Peyer's patch (tissue), 4 donors: ENCODE results near the gene CCDC63. TPM values are rescaled to one million over a fixed set of nuclear protein-coding genes. Genes with fewer than 3 reads are reported as not detected.

Experiments
- DNase-seq, 3 donors: peaks; one replicate each; pipeline ENCODE4 v3.0.0-alpha.2; 2017 to 2019
- H3K27ac ChIP-seq, 4 donors: fragments of 200-600 bp; sonication (generic); one replicate each; pipeline ENCODE4 v1.5.1; 2016 to 2019
- H3K27me3 ChIP-seq, 2 donors: fragments of 200-600 bp; sonication (generic); one replicate each; pipeline ENCODE4 v1.5.1; 2019
- H3K36me3 ChIP-seq, 3 donors: fragments of 200-600 bp; sonication (generic); one replicate each; pipeline ENCODE4 v1.5.1; 2016 to 2019
- H3K4me1 ChIP-seq, 4 donors: fragments of 200-600 bp; sonication (generic); one replicate each; pipeline ENCODE4 v1.5.1; 2016 to 2019
- H3K4me3 ChIP-seq, 4 donors: fragments of 200-600 bp; sonication (generic); 1 replicate in 3 of 4; 2 replicates in 1 of 4; pipeline ENCODE4 v1.5.1; 2016 to 2019; ENCODE audit warnings: mild to moderate bottlenecking in 1 of 4
- H3K9me3 ChIP-seq, 4 donors: fragments of 200-600 bp; sonication (generic); one replicate each; pipeline ENCODE4 v1.5.1; 2016 to 2019; ENCODE audit warnings: mild to moderate bottlenecking in 1 of 4
- CTCF ChIP-seq, 6 experiments: fragments of 450-650 bp in 4 of 6; fragments of 200-600 bp in 2 of 6; sonication (generic) in 1 of 6; IDR thresholded peaks; one replicate each; pipeline ENCODE4 v1.5.1; 2017 to 2019; ENCODE audit warnings: antibody characterized with exemption in 6 of 6, mild to moderate bottlenecking in 3 of 6, moderate library complexity in 1 of 6
- POLR2A ChIP-seq, 2 donors: fragments of 450-650 bp; IDR thresholded peaks; one replicate each; pipeline ENCODE4 v1.5.1; 2017; ENCODE audit warnings: antibody characterized with exemption in 2 of 2, mild to moderate bottlenecking in 2 of 2, moderate library complexity in 2 of 2
- total RNA-seq, 4 donors: library from RNA; depleted of rRNA; stranded (reverse); fragments of >200 nt; gene quantifications; one replicate each; pipeline ENCODE4 v1.1.0, GENCODE V29; 2016

The CCDC63 gene
- total RNA-seq, 4 donors from 2014 or later, result not detected

- Histone ChIP-seq H3K27ac (no peak overlapping the region), H3K27me3 (no peaks in the 10 kb centered on the region), H3K9me3 (no peaks in the 10 kb centered on the region), H3K36me3 (no peaks in the 10 kb centered on the region), H3K4me1 (peaks cover 0 to 2% (median 0%) of the 10 kb centered on the region in 4 donors), H3K4me3 (no peak overlapping the region)
- no peak for TF ChIP-seq CTCF (IDR thresholded peaks at IDR 0.05)
- no peak for TF ChIP-seq POLR2A (IDR thresholded peaks at IDR 0.05)
- no peak for DNase-seq
Observed at GRCh38 chr12:110883251-110883650, 36.5 kb downstream of the CCDC63 start.

- Histone ChIP-seq H3K4me1 (peaks cover 0 to 3% (median 0%) of the 10 kb centered on the region in 4 donors), H3K9me3 (no peaks in the 10 kb centered on the region), H3K27ac (no peak overlapping the region), H3K4me3 (no peak overlapping the region), H3K36me3 (no peaks in the 10 kb centered on the region), H3K27me3 (no peaks in the 10 kb centered on the region)
- TF ChIP-seq CTCF (IDR thresholded peaks at IDR 0.05) (no peak), POLR2A (IDR thresholded peaks at IDR 0.05) (no peak)
- DNase-seq, result no peak
Observed at GRCh38 chr12:110885152-110885840, 38.5 kb downstream of the CCDC63 start.

- no peaks in the 10 kb centered on the region for H3K36me3 ChIP-seq
- no peaks in the 10 kb centered on the region for H3K27me3 ChIP-seq
- no peak for DNase-seq
- peaks cover 0 to 3% (median 0%) of the 10 kb centered on the region in 4 donors for H3K4me1 ChIP-seq
- H3K9me3 ChIP-seq, result no peaks in the 10 kb centered on the region
- TF ChIP-seq CTCF (IDR thresholded peaks at IDR 0.05), result no peak
- no peak for TF ChIP-seq POLR2A (IDR thresholded peaks at IDR 0.05)
- H3K4me3 ChIP-seq, result peak overlapping the region in 2 of 4 donors; percentile 34 to 53
- no peak overlapping the region for H3K27ac ChIP-seq
Observed at GRCh38 chr12:110888256-110888991, 41.6 kb downstream of the CCDC63 start.

GRCh38 chr12:110889361-110889760 is 42.6 kb downstream of the CCDC63 start:
- peaks cover 0 to 3% (median 0%) of the 10 kb centered on the region in 4 donors for H3K4me1 ChIP-seq
- no peak overlapping the region for H3K27ac ChIP-seq
- TF ChIP-seq CTCF (IDR thresholded peaks at IDR 0.05), result no peak
- H3K36me3 ChIP-seq, result no peaks in the 10 kb centered on the region
- no peaks in the 10 kb centered on the region for H3K9me3 ChIP-seq
- H3K27me3 ChIP-seq, result no peaks in the 10 kb centered on the region
- DNase-seq, result no peak
- no peak overlapping the region for H3K4me3 ChIP-seq

GRCh38 chr12:110893956-110894355 is 47.2 kb downstream of the CCDC63 start:
- TF ChIP-seq POLR2A (IDR thresholded peaks at IDR 0.05) (no peak), CTCF (IDR thresholded peaks at IDR 0.05) (no peak)
- H3K36me3 ChIP-seq, result no peaks in the 10 kb centered on the region
- no peaks in the 10 kb centered on the region for H3K9me3 ChIP-seq
- no peak for DNase-seq
- no peaks in the 10 kb centered on the region for H3K27me3 ChIP-seq
- no peak overlapping the region for H3K27ac ChIP-seq
- peaks cover 0 to 3% (median 0%) of the 10 kb centered on the region in 4 donors for H3K4me1 ChIP-seq
- H3K4me3 ChIP-seq, result no peak overlapping the region
